Retinal pigment epithelial cell (primary cell): ENCODE measurements around the gene FBXW7.

Source experiments
- DNase-seq: peaks from one replicate; pipeline ENCODE4 v3.0.0-alpha.2; 2010; ENCODE audit warnings: low read depth
- H3K4me3 ChIP-seq: 2 replicates; pipeline ENCODE4 v1.5.1; 2011; ENCODE audit warnings: mild to moderate bottlenecking, low read length, control low read depth, moderate library complexity
- TF ChIP-seq, protein P1 (sequence below): conservative IDR thresholded peaks from 2 replicates; pipeline ENCODE4 v1.5.1; 2011; ENCODE audit warnings: low read depth, low read length, control low read depth, inconsistent platforms

Gene FBXW7

DNA sequence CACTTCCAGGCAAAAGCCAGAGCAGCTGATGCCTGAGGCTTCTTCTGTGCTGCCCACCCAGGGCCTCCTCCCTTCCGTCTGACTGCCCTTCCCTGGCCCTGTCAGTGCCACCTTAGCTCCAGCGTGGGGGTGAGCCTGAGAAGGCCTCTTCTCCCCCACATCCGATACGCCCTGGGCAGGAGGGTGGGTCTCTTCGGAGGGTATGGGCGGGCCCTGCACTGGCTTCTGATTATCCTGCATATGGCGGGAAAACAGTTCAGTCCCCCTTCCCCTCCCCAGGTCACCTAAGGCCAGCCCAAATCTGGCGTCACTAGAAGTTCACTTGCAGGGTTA lies 256.7 kb downstream of the FBXW7 start:
- TF ChIP-seq, protein P1, sequence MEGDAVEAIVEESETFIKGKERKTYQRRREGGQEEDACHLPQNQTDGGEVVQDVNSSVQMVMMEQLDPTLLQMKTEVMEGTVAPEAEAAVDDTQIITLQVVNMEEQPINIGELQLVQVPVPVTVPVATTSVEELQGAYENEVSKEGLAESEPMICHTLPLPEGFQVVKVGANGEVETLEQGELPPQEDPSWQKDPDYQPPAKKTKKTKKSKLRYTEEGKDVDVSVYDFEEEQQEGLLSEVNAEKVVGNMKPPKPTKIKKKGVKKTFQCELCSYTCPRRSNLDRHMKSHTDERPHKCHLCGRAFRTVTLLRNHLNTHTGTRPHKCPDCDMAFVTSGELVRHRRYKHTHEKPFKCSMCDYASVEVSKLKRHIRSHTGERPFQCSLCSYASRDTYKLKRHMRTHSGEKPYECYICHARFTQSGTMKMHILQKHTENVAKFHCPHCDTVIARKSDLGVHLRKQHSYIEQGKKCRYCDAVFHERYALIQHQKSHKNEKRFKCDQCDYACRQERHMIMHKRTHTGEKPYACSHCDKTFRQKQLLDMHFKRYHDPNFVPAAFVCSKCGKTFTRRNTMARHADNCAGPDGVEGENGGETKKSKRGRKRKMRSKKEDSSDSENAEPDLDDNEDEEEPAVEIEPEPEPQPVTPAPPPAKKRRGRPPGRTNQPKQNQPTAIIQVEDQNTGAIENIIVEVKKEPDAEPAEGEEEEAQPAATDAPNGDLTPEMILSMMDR, result no peak
- DNase-seq, result no peak
- no peak overlapping the region for H3K4me3 ChIP-seq

- H3K4me3 ChIP-seq, result no peak overlapping the region
- TF ChIP-seq, protein P1, result no peak
- no peak for DNase-seq
These were observed 257.2 kb downstream of the FBXW7 start for GRCh38 chr4:152278505-152279233.

DNA sequence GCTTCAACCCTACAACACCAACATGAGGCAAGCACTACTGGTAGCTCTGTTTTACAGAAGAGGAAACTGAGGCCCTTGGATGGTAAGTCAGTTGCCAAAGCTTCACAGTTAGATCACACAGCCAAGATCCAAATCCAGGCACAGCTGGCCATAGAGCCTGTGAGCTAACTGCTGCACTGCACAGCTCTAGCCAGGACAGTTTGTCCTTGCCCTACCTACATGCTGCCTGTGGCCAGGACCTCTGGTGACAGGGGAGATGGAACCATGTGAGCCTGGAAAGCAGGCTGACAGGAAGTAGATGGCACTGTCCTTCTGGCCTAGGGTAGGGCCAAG lies 257.8 kb downstream of the FBXW7 start:
- no peak overlapping the region for H3K4me3 ChIP-seq
- TF ChIP-seq, protein P1, result no peak
- no peak for DNase-seq

DNA sequence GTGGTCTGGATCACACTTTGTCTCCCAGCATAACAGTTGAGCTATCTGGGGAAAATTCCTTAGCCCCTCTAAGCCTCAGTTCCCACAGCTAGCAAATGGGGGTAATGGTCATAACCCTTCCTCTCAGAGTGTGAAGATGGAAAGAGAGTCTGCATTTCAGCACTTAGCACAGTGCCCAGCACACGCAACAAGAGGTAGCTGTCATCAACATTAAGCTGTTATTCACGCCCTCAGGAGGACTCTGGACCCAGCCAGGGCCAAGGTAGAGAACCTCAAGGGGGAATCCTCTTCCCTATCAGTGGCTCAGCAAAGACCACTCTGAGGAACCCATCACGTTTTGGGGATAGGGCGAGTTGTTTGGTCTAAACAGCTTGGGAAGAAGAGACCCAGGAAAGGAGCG lies 258.6 kb downstream of the FBXW7 start:
- TF ChIP-seq, protein P1, result no peak
- no peak overlapping the region for H3K4me3 ChIP-seq
- DNase-seq, result no peak

GRCh38 chr4:152273343-152273742 lies 262.5 kb downstream of the FBXW7 start:
- H3K4me3 ChIP-seq, result no peak overlapping the region
- TF ChIP-seq, protein P1, result no peak
- DNase-seq, result no peak
